Cardiac fibroblast (primary cell): ENCODE measurements around the gene SPSB4.
A peak's percentile ranks its signal among the peaks of the same experiment; 100 is the strongest.

Experiments used
- DNase-seq, 2 donors: peaks; one replicate each; pipeline versions ENCODE4 v3.0.0 to v3.0.0-alpha.2; 2010; ENCODE audit warnings: low read depth in 2 of 2
- H3K4me3 ChIP-seq, 2 donors: replicated peaks in 1 of 2; 1 replicate in 1 of 2; 2 replicates in 1 of 2; pipeline ENCODE4 v1.5.1; 2011; ENCODE audit warnings: low read depth in 2 of 2, low read length in 2 of 2, mild to moderate bottlenecking in 2 of 2, moderate library complexity in 1 of 2
- TF ChIP-seq, protein P1 (sequence below): IDR thresholded peaks from one replicate; pipeline ENCODE4 v1.5.1; 2011; ENCODE audit warnings: low read depth, mild to moderate bottlenecking, low read length, inconsistent platforms

The SPSB4 gene

DNA sequence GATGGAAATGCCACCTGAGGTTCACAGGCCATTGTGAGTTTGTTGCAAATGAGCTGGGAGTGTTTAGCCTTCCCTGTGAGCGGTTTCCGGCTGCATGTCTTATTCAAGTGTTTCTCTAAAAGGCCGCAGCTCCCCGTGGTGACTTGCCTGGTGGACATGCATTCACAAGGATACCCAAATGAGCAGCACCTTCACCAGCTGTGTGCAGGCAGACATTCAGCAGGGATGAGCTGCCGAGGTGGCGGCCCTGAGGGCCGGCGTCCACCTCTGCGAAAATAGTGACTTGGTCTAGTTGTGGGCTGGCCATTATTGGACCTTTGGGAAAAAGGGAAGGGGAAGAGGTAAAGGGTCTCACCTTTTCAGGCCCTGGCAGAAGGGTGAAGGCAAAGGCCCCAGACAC lies 23.4 kb downstream of the SPSB4 start:
- no peak for DNase-seq
- TF ChIP-seq, protein P1, sequence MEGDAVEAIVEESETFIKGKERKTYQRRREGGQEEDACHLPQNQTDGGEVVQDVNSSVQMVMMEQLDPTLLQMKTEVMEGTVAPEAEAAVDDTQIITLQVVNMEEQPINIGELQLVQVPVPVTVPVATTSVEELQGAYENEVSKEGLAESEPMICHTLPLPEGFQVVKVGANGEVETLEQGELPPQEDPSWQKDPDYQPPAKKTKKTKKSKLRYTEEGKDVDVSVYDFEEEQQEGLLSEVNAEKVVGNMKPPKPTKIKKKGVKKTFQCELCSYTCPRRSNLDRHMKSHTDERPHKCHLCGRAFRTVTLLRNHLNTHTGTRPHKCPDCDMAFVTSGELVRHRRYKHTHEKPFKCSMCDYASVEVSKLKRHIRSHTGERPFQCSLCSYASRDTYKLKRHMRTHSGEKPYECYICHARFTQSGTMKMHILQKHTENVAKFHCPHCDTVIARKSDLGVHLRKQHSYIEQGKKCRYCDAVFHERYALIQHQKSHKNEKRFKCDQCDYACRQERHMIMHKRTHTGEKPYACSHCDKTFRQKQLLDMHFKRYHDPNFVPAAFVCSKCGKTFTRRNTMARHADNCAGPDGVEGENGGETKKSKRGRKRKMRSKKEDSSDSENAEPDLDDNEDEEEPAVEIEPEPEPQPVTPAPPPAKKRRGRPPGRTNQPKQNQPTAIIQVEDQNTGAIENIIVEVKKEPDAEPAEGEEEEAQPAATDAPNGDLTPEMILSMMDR, result no peak
- no peak overlapping the region for H3K4me3 ChIP-seq

DNA sequence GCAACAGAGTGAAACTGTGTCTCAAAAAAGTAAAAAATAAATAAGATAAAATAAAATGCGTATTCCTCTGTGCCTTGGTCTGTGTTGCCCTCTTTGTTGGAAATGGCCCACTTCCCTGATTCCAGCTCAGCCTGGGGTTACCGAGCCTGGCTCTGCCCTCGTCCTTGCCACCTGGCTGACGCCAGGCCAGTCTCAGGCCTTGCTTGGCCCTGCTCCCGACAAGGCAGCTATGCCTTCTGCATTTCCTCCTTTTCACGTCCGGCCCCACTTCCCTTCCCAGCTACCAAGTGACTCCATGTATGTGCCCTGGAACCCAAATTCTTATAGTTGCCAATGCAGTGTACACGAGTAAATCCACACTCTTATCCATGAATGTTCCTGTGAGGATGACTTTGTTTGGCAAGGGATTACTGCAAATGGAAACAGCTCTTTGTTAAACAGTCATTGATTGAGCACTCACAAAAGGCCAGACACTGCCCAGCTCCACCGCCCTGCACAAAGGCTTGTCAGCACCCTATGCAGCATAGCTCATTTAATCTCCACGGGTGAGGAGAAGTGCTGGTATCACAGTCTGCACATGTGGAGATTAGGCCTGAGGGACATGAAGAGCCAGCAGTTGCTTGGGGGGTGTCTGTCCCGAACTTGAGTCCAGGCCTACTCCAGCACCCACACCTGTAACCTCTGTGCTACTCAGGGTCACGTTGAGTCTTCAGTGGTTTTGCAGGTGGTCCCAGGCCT lies 25.1 kb downstream of the SPSB4 start:
- no peak overlapping the region for H3K4me3 ChIP-seq
- TF ChIP-seq, protein P1, result no peak
- no peak for DNase-seq

DNA sequence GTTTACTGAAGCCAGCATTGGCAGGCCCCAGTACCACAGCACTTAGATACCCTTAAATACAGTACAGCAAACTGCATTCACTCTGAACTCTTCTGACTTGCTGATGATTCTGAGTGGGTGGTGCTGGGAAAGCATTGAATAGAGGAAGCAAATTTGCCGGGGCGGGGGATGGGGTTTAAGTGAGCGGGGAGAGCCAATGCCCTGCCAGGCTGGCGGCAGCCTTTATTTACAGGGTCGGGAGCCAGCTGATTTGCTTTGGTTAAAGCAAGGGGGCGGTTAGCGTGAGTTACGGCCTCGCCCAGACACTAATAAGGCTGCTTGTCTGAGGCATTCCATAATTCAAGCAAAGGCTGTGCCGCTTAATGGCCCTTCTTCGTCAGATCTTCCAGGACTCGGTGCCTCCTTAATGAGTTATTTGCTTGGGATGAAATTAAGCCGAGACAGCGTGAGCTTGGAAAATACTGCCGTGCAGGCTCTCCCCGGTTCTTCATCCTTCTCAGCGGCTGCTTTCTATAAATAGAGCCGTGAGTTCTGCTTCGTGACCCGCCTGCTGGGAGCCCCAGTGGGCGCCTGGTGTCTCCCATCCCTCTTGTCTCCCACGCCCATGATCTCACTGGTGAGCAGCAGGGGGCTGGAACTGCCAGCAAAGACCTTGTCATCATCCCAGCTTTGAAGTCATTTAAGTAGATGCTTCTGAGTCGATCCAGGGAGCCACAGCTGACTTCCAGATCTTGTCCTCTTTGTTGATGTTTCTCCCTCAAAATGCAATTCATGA lies 25.8 kb downstream of the SPSB4 start:
- peak overlapping the region in 1 of 2 donors; percentile 14 for H3K4me3 ChIP-seq
- peak; percentile 19 to 37 for DNase-seq
- TF ChIP-seq, protein P1, result no peak

DNA sequence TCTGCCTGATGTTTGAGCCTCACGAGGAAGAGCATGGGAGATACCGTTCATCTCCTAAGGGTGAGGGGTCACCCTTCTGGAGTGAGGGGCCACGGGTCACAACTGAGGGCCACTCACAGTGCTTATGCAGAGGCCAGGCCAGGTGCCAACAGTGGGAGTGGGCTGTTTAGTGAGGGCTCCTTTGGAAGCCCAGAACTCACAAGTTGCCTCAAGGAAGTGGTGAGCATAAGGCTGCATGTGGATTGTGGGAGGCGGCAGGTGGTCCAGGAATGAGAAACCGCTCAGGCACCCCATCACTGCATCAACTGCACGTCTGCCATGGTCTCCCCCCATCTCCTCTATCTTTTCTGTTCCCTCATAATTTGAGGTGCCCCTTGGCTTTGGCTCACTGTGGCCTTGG lies 26.5 kb downstream of the SPSB4 start:
- no peak overlapping the region for H3K4me3 ChIP-seq
- no peak for DNase-seq
- TF ChIP-seq, protein P1, result no peak

DNA sequence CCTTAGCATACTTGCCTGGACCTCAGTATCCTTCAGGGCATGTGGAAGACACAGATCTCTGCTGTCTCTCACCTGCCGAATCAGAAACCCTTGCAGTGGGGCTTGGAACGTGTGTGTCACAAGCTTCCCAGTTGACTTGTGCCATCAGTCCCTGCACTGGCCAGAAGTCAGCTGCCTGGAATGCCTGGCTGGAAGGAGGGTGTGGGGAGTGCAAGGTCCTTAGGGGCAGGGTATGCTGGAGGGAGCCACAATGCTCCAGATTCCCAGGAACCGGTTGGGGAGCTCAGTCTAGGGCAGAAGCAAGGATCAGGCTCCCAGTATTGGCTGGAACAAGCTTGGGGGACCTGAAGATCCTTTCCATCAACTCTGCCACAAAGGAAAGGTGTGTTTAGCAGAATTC lies 27.1 kb downstream of the SPSB4 start:
- DNase-seq, result no peak
- no peak overlapping the region for H3K4me3 ChIP-seq
- TF ChIP-seq, protein P1, result no peak

DNA sequence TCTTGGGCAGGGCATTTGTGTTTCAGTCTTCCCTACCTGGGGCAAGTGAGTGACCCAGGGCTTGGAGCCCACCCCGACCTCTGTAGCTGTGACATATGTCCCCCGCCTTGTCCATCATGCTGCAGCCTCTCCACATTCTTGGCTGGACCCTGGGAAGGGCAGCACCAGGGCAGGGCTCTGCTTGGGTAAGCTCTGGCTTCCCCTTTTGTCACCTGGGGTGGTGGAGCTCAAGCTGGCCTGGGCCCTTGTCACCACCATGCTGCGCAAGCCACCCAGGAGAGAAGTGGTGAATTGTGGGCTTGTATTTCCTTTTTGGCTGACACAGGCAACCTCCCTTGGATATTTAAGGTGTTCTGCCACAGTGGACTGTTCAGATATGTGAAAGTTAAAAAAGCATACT lies 29.3 kb downstream of the SPSB4 start:
- DNase-seq, result no peak
- TF ChIP-seq, protein P1, result no peak
- H3K4me3 ChIP-seq, result no peak overlapping the region
